Stimulated activated CD8-positive, alpha-beta memory T cell treated with anti-CD3 and anti-CD28 coated beads, Interleukin-12 subunit alpha, Interleukin-12 subunit beta, amount 100 ng/mL, for 24 hours (primary cell): ENCODE measurements around the gene PLLP.

Source experiments
- DNase-seq: peaks from one replicate; pipeline ENCODE4 v3.0.0-alpha.2; 2020; ENCODE audit errors: extremely low read depth

Gene PLLP, protein sequence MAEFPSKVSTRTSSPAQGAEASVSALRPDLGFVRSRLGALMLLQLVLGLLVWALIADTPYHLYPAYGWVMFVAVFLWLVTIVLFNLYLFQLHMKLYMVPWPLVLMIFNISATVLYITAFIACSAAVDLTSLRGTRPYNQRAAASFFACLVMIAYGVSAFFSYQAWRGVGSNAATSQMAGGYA

DNA sequence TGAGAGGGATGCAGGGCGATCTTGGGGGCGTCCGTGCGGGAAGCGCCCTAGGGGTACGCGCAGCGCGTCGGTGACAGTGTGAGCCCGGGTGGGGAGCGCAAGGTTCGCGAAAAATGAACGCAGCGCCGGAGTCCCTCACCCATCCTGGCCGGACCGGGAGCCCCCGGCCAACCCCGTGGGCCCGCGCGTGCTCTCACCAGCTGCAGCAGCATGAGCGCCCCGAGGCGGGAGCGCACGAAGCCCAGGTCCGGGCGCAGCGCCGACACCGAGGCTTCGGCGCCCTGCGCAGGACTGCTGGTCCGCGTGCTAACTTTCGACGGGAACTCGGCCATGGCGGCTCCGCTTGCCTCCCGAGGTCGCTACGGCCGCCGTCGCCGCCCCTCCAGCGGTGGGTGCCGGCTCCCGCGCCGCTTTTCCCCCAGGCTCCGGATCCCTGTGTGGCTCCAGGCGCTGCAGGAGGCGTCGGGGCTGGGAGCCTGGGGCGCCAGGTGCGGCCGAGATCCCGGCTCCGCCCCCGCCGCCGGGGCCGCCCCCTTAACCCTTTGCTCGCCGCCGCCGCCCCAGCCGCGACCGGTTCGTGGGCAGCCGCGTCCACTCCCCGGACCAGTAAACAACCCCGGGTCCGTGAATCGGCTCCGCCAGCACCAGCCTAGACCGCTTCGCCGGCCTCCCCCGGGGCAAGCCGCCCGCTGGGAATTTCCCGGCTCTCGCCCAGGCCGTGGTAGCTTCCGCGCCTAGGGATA, at the start of gene PLLP:
Gene PLLP (minus strand): TSS at position 464 of the 743 bp plus-strand sequence. CDS start 132 bp downstream, at position 332.
- no peak for DNase-seq

DNA sequence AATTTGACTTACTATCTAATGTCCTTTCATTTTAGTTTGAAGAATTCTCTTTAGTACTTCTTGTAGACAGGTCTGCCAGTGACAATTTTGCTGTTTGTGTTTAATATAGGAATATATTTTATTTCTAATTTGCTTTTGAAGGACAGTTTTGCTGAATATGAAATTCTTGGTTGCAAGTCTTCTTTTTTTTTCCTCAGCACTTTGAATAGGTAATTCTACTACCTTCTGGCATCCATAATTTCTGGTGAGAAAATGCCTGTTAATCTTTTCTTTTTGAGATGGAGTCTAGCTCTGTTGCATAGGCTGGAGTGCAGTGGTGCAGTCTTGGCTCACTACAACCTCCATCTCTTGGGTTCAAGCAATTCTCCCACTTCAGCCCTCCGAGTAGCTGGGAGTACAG, 48.9 kb upstream of the PLLP start:
- no peak for DNase-seq

DNA sequence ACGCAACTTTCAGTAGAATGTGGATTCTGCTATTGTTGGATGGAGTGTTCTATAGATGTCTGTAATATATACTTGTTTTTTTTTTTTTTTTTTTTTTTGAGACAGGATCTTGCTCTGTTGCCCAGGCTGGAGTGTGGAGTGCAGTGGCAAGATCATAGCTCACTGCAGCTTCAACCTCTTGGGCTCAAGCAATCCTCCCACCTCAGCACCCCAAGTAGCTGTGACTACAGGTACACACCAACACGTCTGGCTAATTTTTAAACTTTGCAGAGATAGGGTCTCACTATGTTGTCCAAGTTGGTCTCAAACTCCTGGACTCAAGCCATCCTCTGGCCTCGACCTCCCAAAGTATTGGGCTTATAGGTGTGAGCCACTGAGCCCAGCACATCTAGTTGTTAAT, 46.9 kb upstream of the PLLP start:
- DNase-seq = no peak

DNA sequence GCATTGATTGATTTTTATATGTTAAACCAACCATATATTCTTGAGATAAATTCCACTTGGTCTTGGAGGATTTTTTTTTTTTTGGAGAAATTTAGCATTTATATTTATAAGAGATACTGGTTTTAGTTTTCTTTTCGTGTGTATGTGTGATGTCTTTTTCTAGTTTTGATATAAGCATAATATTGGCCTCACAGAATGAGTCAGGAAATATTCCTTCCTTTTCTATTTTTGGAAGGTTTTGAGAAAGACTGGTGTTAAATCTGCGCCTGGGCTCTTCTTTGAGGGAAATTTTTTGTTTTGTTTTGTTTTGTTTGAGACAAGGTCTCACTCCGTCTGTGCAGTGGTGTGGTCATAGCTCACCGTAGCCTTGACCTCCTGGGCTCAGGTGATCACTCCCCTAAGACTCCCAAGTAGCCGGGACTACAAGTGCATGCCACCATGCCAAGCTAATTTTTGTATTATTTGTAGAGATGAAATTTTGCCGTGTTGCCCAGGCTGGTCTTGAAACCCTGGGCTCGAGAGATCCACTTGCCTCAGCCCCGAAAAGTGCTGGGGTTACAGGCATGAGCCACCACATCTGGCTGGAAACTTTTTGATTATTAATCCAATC, 45.4 kb upstream of the PLLP start:
- no peak for DNase-seq

DNA sequence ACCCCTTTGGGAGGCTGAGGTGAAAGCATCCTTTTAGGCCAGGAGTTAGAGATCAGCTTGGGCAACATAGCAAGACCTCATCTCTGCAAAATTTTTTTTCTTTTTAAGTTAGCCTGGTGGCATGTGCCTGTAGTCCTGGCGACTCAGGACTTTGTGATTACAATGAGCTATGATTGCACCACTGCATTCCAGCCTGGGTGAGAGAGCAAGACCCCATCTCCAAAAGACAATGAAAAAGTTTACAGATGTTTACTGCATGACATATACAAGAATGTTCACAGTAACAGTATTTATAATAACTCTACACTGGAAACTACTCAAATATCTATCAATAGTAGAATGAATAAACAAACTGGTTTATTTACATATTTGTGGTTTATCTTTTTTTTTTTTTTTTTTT, 41.0 kb upstream of the PLLP start:
- no peak for DNase-seq

DNA sequence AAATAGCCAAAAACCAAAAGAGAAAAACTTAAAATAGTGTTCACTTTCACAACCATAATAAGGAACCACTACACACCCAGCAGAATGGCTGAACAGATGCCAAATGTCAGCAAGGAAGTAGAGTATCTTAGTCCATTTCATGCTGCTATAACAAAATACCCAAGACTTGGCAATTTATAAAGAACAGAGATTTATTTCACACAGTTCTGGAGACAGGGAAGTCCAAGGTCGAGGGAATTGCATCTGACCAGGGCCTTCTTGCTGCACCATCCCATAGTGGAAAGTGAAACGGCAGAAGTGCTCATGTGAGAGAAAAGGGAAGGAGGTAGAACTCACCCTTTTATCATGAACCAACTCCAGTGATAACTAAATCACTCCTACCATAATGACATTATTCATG, 40.3 kb upstream of the PLLP start:
- DNase-seq = no peak

DNA sequence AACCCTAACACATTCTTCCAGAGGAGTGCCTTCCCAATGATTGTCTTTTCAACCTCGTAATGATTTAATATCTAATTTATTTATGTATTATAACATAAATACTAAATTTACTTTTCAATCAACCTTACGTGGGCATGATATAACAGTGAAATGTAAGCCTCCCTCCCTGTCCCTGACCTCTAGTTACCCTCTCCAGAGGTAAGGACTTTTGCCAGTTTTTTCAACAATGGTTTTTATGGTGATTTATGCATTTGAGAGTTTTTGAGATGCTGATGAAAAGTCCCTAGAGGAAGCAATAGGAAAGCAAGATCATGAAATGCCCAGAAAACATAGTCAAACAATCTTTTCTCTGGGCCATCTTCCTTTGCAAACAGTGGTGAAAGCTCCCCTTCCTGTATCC, 35.2 kb upstream of the PLLP start:
- no peak for DNase-seq

DNA sequence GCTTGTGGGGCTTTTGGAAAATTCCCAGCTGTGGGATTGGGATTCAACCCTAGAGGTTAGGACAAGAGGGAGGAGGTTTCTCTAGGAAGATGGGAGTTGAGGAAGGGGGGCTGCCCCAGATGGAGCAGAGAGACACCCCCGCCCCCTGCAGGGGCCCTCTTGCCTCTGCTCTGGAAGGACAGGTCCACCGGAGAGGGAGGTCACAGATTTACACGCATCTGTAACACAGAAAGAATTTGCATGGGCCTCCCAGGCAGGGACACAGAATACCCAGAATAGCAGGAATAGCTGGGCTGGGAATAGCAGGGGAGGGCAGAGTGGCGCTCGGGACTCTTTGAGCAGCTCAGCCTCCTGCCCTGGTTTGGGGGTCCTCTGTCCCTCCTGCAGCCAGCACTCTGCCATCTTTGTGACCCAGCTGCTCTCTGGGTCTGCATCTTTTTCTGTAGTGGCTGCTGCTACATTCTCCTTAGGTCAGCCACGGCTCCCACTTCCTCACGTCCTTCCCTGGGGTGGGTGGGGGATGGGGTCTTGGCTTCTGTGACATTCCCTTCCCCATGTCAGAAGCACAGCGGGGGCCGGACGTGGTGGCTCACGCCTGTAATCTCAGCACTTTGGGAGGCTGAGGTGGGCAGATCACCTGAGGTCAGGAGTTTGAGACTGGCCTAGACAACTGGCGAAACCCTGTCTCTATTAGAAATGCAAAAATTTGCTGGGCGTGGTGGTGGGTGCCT, 33.9 kb upstream of the PLLP start:
- no peak for DNase-seq

DNA sequence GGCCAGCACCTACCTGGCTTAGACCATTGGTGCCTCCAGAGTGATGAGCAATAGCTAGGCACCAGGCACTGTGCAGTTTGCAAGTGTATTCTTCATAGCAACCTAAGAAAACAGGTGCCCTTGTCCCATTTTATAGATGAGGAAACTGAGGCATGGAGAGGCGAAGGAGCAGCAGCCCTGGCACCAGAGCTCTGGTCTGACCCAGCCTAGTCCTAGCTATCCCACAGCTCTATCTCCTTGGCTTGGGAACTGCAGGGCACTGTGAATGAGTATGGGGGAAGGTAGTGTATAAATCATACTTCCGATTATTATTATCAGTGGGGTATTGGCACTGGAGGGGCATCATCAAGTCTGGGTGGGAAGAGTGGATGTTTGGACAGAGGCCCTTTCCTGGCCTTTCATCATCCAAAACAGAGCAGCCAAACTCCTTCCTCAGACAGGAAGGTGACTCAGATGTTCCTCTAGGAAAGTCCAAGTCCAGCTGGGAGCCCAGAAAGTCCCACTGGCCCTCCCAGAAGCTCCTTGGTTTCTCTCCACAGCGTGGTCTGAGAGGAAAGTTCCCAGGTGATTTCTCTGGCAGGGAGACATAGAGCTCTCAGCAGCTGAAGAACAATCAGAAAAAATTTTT, 32.0 kb upstream of the PLLP start:
- no peak for DNase-seq

DNA sequence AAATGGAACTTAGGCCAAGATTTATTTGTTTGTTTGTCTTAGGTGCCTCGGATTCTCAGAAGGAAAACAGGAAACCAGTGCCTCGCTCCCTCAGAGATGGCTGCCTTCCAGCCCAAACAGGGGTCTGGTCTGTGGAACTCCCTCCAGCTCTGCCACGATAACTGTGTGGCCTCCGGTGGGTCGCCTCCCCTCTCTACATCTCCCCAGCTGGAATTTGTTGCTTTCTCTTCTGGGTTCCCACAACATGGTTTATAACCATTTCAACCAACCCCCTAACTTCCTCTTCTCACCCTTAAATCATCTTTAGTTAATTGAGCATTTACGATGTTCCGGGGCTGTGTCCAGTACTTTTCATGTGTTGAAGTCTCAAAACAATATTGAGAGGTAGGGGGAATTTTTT, 30.9 kb upstream of the PLLP start:
- no peak for DNase-seq

DNA sequence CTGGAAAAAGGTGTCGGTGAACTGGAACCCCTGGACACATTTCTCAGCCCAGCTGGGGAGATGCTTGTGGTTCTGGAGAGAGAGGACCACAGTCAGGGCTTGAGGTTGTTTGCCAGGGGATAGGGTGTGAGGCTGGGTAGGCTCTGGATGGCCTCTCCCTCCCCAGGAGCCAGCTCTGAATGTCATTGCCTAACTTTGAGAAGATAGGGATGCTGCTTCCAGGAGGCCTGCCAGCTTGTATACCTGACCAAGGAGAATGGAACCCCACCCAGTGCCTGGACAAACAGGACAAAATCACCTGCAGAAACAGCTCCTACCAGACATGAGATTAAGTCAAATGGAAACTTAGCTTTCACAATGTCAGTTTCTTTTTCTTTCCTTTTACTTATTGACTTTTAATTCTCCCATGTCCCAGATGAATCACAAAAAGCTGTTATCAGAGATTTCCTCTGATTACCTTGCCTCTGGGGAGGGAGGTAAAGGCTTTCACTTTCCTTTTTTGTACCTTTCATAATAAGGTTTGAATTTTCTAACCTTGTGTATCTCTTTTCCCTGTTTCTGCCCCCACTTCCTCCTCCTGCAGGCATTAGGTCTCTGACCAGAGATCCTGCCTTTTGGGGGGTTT, 29.8 kb upstream of the PLLP start:
- DNase-seq = no peak

DNA sequence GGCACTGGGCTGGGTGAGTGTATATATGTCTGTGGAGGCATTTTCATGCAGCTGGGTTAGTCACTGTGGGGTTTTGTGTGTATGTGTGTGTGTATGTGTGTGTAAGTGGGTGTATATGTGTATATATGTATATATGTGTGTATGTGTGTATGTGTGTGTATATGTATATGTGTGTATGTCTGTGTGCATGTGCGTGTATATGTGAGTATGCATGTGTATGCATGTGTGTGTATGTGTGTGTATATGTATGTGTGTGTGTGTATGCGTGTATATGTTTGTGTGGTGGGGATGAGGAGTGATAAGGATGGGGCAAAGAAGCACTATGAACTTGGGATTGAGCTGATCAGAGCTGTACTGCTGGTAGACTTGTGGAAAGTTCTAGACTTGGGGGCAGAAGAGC, 29.0 kb upstream of the PLLP start:
- no peak for DNase-seq

DNA sequence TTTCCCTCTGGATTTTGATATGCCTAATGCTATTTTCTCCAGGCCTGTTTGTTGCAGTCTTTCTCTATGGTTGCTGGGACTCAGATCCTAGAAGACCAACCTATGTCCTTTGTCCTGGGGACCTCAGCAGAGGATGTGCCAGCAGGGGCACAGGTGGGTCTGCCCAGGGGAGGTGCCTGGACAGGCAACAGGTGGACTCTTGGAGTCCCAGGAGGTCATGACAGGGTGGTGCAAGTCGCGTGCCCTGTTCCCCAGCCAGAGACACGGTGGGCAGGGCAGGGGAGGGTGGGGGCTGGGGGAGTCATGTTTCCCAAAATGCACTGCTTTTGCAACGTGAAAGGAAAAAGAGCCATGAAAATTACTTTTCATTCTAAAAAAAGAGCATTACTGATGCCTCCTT, 26.3 kb upstream of the PLLP start:
- no peak for DNase-seq

DNA sequence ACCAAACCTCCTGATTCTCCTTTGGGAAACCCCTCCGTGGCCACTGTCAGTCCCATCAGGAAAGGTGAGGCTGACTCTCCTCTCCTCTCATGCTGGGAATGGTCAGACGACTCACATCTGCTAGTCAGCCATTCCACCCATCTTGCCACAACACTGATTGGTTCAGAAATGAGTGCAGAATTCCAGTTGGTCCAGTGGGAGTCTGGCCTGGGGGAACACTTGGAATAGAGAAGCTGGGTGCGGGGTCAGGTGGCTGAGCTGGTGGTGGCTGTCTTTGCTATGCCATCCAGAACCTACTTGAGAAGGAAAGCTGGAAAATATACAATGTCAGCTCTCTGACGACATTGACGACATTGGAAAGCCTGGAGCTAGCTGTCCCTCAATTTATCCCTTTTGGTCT, 23.6 kb upstream of the PLLP start:
- DNase-seq = no peak

DNA sequence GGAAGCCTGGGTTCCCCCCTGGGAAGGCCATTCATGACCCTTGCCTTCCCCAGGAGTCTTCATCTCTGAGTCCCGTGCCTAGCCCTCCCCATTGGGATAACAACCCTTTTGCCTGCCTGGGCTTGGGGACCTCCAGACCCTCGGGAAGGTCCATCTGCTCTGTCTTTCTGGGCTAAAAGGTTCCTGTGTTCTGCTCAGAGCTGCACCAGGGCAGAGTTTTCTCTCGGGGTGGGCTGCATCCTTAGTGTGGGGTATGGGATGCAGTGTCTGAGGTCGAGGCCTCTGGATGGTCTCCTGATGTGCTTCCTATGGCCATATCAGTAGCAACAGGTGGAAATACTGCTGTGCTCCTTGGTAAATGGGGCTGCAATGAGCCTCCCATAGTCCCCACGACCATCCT, 22.9 kb upstream of the PLLP start:
- no peak for DNase-seq

DNA sequence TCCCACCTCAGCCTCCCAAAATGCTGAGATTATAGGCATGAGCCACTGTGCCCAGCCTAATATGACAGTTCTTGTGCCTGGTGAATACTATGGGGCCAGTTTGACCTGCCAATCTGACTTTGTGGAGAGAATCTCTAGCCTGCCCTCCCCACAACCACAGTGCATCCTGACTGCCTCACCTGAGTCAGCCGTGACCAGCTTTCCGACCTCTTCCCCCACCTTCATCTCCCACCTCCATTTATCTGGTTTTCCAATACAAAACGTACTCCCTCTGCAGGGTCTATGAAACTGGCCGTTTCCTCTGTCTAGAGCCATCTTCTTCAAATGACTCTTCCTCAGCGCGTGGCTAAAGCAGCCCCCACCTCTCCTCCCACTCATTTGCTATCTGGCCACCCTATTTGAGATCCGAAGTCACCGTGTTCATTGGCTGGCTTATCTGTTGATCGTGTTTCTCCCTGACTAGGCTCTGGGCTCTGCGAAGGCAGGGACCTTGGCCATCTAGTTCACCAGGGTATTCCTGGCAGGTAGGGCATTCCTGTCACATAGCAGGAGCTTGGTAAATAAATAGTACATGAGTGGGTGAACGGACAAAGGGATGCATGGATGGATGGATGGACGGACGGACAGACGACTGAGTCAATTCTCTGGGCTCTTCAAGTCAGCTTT, 22.3 kb upstream of the PLLP start:
- no peak for DNase-seq

DNA sequence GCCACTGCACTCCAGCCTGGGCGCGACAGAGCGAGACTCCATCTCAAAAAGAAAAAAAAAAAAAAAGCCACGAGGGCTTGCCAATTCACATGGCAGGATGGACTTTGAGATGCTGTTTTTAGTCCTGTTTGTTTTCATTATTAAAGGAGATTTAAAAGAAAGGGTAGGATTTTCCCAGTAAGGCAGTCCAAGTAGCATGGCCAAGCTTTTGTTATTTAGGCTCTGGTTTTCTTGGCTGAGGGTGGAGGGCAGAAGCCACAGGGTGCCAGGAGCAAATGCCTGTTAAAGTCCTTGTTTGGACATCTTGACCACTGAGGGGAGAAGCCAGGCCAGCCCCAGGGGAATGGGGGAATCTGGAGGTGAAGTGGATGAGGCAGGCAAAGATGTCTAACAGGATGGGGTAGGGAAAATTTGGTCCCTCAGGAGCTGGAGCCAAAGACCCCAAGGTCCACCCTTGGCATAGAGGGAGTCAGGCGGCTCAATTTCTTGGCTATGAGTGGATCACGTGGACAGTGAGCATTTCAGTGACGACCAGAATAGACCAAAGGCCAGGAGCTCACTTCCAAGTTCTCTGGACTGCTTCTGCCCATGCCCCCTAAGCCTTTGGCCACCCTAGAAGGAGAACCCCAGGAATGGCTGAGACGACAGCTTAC, 20.8 kb upstream of the PLLP start:
- DNase-seq = no peak

DNA sequence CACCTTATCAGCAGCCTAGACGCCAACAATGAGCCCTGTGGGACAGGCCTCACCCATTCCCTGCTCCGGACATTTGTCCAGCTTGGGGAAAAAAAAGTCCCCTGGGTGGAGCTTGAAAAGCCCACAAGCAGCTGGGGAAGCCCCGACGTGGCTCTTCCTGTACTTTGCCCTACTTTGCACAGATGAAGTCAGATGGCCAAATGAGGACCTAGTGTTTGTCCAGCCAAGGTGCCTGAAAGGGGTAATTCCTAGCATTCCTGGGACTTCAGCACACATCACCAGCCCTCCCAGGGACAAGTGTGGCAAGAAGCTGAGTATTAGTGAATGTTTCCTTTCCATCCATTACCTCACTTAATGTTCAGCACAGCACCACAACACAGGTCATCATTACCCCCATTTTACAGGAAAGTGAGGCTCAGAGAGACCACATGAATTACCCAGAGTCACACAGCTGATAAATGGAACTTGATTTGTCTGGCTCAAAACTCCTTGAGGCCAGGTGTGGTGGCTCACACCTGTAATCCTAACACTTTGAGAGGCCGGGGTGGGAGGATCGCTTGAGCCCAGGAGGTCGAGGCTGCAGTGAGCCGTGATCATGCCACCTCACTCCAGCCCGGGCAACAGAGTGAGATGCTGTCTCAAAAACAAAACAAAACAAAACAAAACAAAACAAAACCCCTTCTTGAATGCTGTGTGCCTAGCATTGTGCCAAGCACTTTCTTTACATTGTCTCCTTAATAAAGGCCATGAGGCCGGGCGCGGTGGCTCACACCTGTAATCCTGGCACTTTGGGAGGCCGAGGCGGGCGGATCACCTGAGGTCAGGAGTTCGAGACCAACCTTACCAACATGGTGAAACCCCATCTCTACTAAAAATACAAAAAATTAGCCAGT, 19.9 kb upstream of the PLLP start:
- DNase-seq = no peak

DNA sequence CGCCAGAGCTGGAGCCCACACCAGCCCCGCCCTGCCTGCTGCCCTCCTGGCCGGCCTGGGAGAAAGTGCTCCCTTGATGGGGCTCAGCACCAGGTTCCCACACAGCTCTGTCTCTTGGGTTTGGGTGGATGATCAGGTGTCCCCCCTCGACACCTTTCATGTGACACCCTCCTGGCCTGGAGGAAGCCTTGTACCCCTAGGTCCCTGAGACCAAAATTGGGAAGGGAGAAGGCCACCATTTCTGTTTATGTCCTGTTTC, 19.4 kb upstream of the PLLP start:
- no peak for DNase-seq
